ENCODE results near the gene DNAJC3.

- TF ChIP-seq RAD21 (IDR thresholded peaks at IDR 0.05; ENCODE audit: low read depth) (no peak), TAF1 (IDR thresholded peaks at IDR 0.05; ENCODE audit: low read depth) (no peak), TEAD4 (IDR thresholded peaks at IDR 0.05) (no peak), ZBTB7A (IDR thresholded peaks at IDR 0.05; ENCODE audit: low read depth) (no peak), USF1 (IDR thresholded peaks at IDR 0.05) (no peak), EP300 (IDR thresholded peaks at IDR 0.05; ENCODE audit: borderline replicate concordance) (no peak), YY1 (IDR thresholded peaks at IDR 0.05; ENCODE audit: low read depth) (no peak), NFIC (IDR thresholded peaks at IDR 0.05) (no peak), MAX (IDR thresholded peaks at IDR 0.05) (no peak), FOXM1 (IDR thresholded peaks at IDR 0.05; ENCODE audit: borderline replicate concordance, low read depth) (no peak), CREB1 (IDR thresholded peaks at IDR 0.05; ENCODE audit: low read depth) (no peak), REST (IDR thresholded peaks at IDR 0.05; ENCODE audit: low read depth) (no peak), TCF12 (IDR thresholded peaks at IDR 0.05; ENCODE audit: low read depth) (no peak), EGR1 (IDR thresholded peaks at IDR 0.05) (no peak)
Measured at GRCh38 chr13:95801825-95802224, 124.9 kb downstream of the DNAJC3 start.
